Thymus (tissue), 11 donors: Measurements from ENCODE around the gene IFT74. TPM values are rescaled to one million over a fixed set of nuclear protein-coding genes. Genes with fewer than 3 reads are reported as not detected.
A peak's percentile ranks its signal among the peaks of the same experiment; 100 is the strongest.

Experiments
- DNase-seq, 9 donors: peaks; one replicate each; pipeline ENCODE4 v3.0.0-alpha.2; 2013; ENCODE audit warnings: low spot score in 9 of 9, low read depth in 6 of 9, missing footprints in 1 of 9
- H3K27ac ChIP-seq, 2 donors: one replicate each; pipeline ENCODE4 v1.5.1; 2013; ENCODE audit warnings: control low read depth in 1 of 2, low read depth in 1 of 2, low read length in 1 of 2, mild to moderate bottlenecking in 1 of 2, moderate library complexity in 1 of 2
- H3K27me3 ChIP-seq, 2 donors: one replicate each; pipeline ENCODE4 v1.5.1; 2013; ENCODE audit warnings: low read length in 1 of 2; ENCODE audit not compliant: control insufficient read depth in 2 of 2, insufficient read depth in 1 of 2
- H3K36me3 ChIP-seq, 2 donors: one replicate each; pipeline ENCODE4 v1.5.1; 2013; ENCODE audit warnings: low read length in 1 of 2, mild to moderate bottlenecking in 1 of 2, moderate library complexity in 1 of 2; ENCODE audit not compliant: control insufficient read depth in 2 of 2, insufficient read depth in 2 of 2
- H3K4me1 ChIP-seq, 2 donors: one replicate each; pipeline ENCODE4 v1.5.1; 2013; ENCODE audit warnings: low read length in 2 of 2; ENCODE audit not compliant: control insufficient read depth in 2 of 2, insufficient read depth in 2 of 2
- H3K4me3 ChIP-seq, 2 donors: one replicate each; pipeline ENCODE4 v1.5.1; 2013; ENCODE audit warnings: low read length in 2 of 2, control low read depth in 1 of 2, mild to moderate bottlenecking in 1 of 2
- H3K9me3 ChIP-seq, 2 donors: one replicate each; pipeline ENCODE4 v1.5.1; 2013; ENCODE audit warnings: low read length in 1 of 2, mild to moderate bottlenecking in 1 of 2; ENCODE audit not compliant: control insufficient read depth in 2 of 2, insufficient read depth in 1 of 2
- WGBS: extraction: QIAGEN DNeasy Blood & Tissue Kit; methylation state at CpG from one replicate; pipeline ENCODE4 v1.1.7; 2013; 5-methylcytosine and 5-hydroxymethylcytosine counted together
- polyA plus RNA-seq: library from polyadenylated mRNA; stranded (reverse); fragments of 200-250 nt; gene quantifications from one replicate; pipeline ENCODE4 v1.2.3, GENCODE V29; 2013
- total RNA-seq: library from RNA; stranded (reverse); fragments of 120-200 nt; gene quantifications from one replicate; pipeline ENCODE4 v1.2.4, GENCODE V29; 2013
- donor health status: healthy.

The IFT74 gene
- total and polyA plus RNA-seq, 2 donors = 16.3 to 16.9 TPM

- peaks cover 4% of the 10 kb centered on the region in 2 donors for H3K4me1 ChIP-seq
- DNase-seq = no peak
- peaks cover 0 to 4% of the 10 kb centered on the region in 2 donors for H3K9me3 ChIP-seq
- no peak overlapping the region for H3K4me3 ChIP-seq
- WGBS = 48% methylated on average over 1 of the region's 1 CpG
- H3K27me3 ChIP-seq = no peaks in the 10 kb centered on the region
- H3K36me3 ChIP-seq = peaks cover 0 to 6% of the 10 kb centered on the region in 2 donors
- no peak overlapping the region for H3K27ac ChIP-seq
These were observed 15.4 kb upstream of the IFT74 start for GRCh38 chr9:26940779-26941178.

DNA sequence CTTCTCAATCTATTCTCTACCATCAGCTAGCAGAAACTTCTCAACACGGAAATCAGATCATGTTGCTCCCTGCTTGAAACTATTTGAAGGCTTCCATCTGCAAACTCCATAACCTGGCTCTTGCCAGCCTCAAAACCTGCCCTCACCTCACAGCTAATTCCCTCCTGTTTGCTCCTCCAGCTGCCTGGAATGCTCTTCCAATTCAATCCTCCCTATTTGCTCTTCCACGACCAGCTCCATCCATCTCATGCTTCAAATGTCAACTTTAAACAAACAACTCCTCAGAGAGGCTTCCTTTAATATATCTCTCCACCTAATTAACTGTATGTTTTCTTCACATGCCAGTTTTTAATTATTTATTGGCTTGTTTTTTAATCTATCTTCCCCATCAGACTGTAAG lies 10.6 kb upstream of the IFT74 start:
- WGBS = 85% methylated on average over 2 of the region's 2 CpGs
- peaks cover 0 to 6% of the 10 kb centered on the region in 2 donors for H3K36me3 ChIP-seq
- H3K27me3 ChIP-seq = no peaks in the 10 kb centered on the region
- no peak overlapping the region for H3K27ac ChIP-seq
- H3K4me1 ChIP-seq = peaks cover 8 to 11% of the 10 kb centered on the region in 2 donors
- peak overlapping the region; percentile 84 to 99 for H3K4me3 ChIP-seq
- DNase-seq = no peak
- no peaks in the 10 kb centered on the region for H3K9me3 ChIP-seq

- peak; percentile 67 to 94 (median 87) for DNase-seq
- Histone ChIP-seq H3K27ac (peak within 1 kb of the TSS; percentile 95 to 97), H3K9me3 (no peaks in the 10 kb centered on the region), H3K4me1 (peaks cover 8 to 11% of the 10 kb centered on the region in 2 donors), H3K27me3 (no peaks in the 10 kb centered on the region), H3K36me3 (peaks cover 0 to 6% of the 10 kb centered on the region in 2 donors), H3K4me3 (peak within 1 kb of the TSS; percentile 84 to 99)
- WGBS = under 1% methylated on average over 76 of the region's 76 CpGs
These were observed 9.2 kb upstream of the IFT74 start, which contains the start of gene PLAA for GRCh38 chr9:26946753-26947727. Gene PLAA, minus strand, starts transcription at chr9:26947242. Its CDS starts 197 bp downstream, at chr9:26947045.

GRCh38 chr9:26947736-26948135 lies 8.5 kb upstream of the IFT74 start:
- Histone ChIP-seq H3K4me3 (peak overlapping the region; percentile 84 to 99), H3K9me3 (no peaks in the 10 kb centered on the region), H3K27ac (peak overlapping the region in 1 of 2 donors; percentile 97), H3K36me3 (peaks cover 0 to 6% of the 10 kb centered on the region in 2 donors), H3K4me1 (peaks cover 8 to 11% of the 10 kb centered on the region in 2 donors), H3K27me3 (no peaks in the 10 kb centered on the region)
- DNase-seq = no peak
- 2% methylated on average over 9 of the region's 9 CpGs for WGBS

GRCh38 chr9:26949637-26950069 lies 6.6 kb upstream of the IFT74 start:
- DNase-seq = no peak
- Histone ChIP-seq H3K27ac (no peak overlapping the region), H3K4me3 (no peak overlapping the region), H3K4me1 (peaks cover 8 to 11% of the 10 kb centered on the region in 2 donors), H3K36me3 (no peaks in the 10 kb centered on the region), H3K9me3 (no peaks in the 10 kb centered on the region), H3K27me3 (no peaks in the 10 kb centered on the region)
- WGBS = 95% methylated on average over 6 of the region's 6 CpGs

GRCh38 chr9:26950521-26950920 lies 5.7 kb upstream of the IFT74 start:
- WGBS = 98% methylated on average over 1 of the region's 1 CpG

DNA sequence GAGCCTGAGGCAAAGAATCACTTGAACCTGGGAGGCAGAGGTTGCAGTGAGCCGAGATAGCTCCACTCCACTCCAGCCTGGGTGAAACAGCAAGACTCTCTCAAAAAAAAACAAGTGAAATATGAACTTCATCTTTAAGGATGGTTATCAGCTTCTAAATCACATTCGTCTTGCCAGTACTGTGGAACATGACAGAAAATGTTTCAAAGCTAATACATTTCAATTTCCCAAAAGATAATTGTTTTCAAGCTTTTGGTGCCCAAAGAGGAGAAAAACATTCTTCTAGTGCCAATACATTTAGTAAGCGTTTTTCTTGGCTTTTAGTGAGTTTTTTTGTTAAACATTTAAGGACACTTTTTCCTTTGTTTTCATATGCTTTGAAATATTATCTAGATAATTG lies 4.4 kb upstream of the IFT74 start:
- Histone ChIP-seq H3K4me1 (peaks cover 6 to 11% of the 10 kb centered on the region in 2 donors), H3K36me3 (no peaks in the 10 kb centered on the region), H3K9me3 (no peaks in the 10 kb centered on the region), H3K4me3 (no peak overlapping the region), H3K27me3 (no peaks in the 10 kb centered on the region), H3K27ac (no peak overlapping the region)
- 95% methylated on average over 3 of the region's 3 CpGs for WGBS
- no peak for DNase-seq

More at GRCh38 chr9:26950521-26950920, 5.7 kb upstream of the IFT74 start:
- Histone ChIP-seq H3K27ac (no peak overlapping the region), H3K4me3 (no peak overlapping the region), H3K4me1 (peaks cover 11 to 14% of the 10 kb centered on the region in 2 donors), H3K36me3 (no peaks in the 10 kb centered on the region), H3K27me3 (no peaks in the 10 kb centered on the region), H3K9me3 (no peaks in the 10 kb centered on the region)
- DNase-seq = no peak

DNA sequence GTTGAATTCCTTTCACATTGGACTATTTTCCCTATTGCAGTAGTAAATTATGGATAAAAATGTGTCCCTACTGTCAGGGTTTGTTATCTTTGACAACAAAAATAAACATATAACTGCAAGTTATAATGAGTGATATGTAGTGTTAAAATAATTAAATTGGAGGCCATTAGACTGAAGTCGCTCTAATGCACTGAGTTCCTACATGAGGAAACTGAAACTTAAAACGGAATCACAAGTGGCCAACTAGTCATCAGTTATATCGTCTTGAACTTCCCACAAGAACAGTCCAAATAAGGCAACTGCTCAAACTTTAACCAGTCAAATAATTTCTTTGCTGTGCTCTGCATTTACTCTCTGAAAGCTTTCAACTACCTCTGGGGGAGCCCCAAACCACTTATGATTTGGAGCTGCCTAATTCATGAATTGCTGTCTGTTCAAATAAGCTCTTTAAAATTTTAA lies 2.1 kb upstream of the IFT74 start:
- 89% methylated on average over 3 of the region's 3 CpGs for WGBS
- no peaks in the 10 kb centered on the region for H3K36me3 ChIP-seq
- no peaks in the 10 kb centered on the region for H3K27me3 ChIP-seq
- H3K4me3 ChIP-seq = no peak overlapping the region
- peak overlapping the region in 1 of 2 donors; percentile 7 for H3K27ac ChIP-seq
- H3K9me3 ChIP-seq = no peaks in the 10 kb centered on the region
- no peak for DNase-seq
- peaks cover 8 to 9% of the 10 kb centered on the region in 2 donors for H3K4me1 ChIP-seq
